SK-N-SH treated with all-trans-retinoic acid at 6 μM for 48 hours (cell line): ENCODE results near the gene ITM2B.

Experiments used
- ATAC-seq: fragments of 200-7000 bp; cut with Tn5 transposase; 3 replicates; pipeline ENCODE4 v1.9.1; 2020; ENCODE audit warnings: mild to moderate bottlenecking, moderate library complexity
- ARNTL ChIP-seq: fragments of 450-650 bp; formaldehyde crosslinking; IDR thresholded peaks from 2 replicates; pipeline ENCODE4 v1.5.0; 2020; ENCODE audit warnings: low read depth, mild to moderate bottlenecking, moderate library complexity, borderline replicate concordance
- BACH2 ChIP-seq: fragments of 250-450 bp; sonication (Bioruptor Pico); IDR thresholded peaks from 2 replicates; pipeline ENCODE4 v1.9.0; 2021; ENCODE audit warnings: mild to moderate bottlenecking, borderline replicate concordance
- CSDC2 ChIP-seq: fragments of 250-450 bp; sonication (Bioruptor Pico); IDR thresholded peaks from 2 replicates; pipeline ENCODE4 v1.5.0; 2020; ENCODE audit warnings: mild to moderate bottlenecking, moderate library complexity
- ESRRG ChIP-seq: fragments of 250-450 bp; sonication (Bioruptor Pico); IDR thresholded peaks from 2 replicates; pipeline ENCODE4 v1.6.1; 2021; ENCODE audit warnings: mild to moderate bottlenecking
- GLIS3 ChIP-seq: fragments of 250-450 bp; sonication (Bioruptor Pico); IDR thresholded peaks from 2 replicates; pipeline ENCODE4 v1.5.0; 2020; ENCODE audit warnings: mild to moderate bottlenecking, moderate library complexity
- OSR1 ChIP-seq: fragments of 250-450 bp; sonication (Bioruptor Pico); IDR thresholded peaks from 2 replicates; pipeline ENCODE4 v1.8.0; 2022; ENCODE audit warnings: moderate library complexity, mild to moderate bottlenecking, inconsistent platforms
- PPARA ChIP-seq: fragments of 250-450 bp; sonication (Bioruptor Pico); IDR thresholded peaks from 2 replicates; pipeline ENCODE4 v1.5.0; 2020; ENCODE audit warnings: mild to moderate bottlenecking, borderline replicate concordance
- RARB ChIP-seq: fragments of 250-450 bp; sonication (Bioruptor Pico); IDR thresholded peaks from 2 replicates; pipeline ENCODE4 v1.8.0; 2021; ENCODE audit warnings: mild to moderate bottlenecking, moderate library complexity
- SNAI2 ChIP-seq: fragments of 250-450 bp; sonication (Bioruptor Pico); IDR thresholded peaks from 2 replicates; pipeline ENCODE4 v1.5.0; 2020; ENCODE audit warnings: mild to moderate bottlenecking, moderate library complexity
- ZFP3 ChIP-seq: fragments of 250-450 bp; sonication (Bioruptor Pico); IDR thresholded peaks from 2 replicates; pipeline ENCODE4 v1.5.0; 2020; ENCODE audit warnings: mild to moderate bottlenecking, moderate library complexity
- ZFP30 ChIP-seq: fragments of 450-650 bp; formaldehyde crosslinking; IDR thresholded peaks from 2 replicates; pipeline ENCODE4 v1.5.0; 2022; ENCODE audit warnings: mild to moderate bottlenecking, moderate library complexity
- ZNF565 ChIP-seq: fragments of 450-650 bp; formaldehyde crosslinking; conservative IDR thresholded peaks from 2 replicates; pipeline ENCODE4 v1.5.0; 2020; ENCODE audit warnings: low read depth, mild to moderate bottlenecking, moderate library complexity
- ZNF70 ChIP-seq: fragments of 450-650 bp; formaldehyde crosslinking; IDR thresholded peaks from 2 replicates; pipeline ENCODE4 v1.5.0; 2020; ENCODE audit warnings: mild to moderate bottlenecking, moderate library complexity
- ZNF8 ChIP-seq: fragments of 450-650 bp; formaldehyde crosslinking; IDR thresholded peaks from 2 replicates; pipeline ENCODE4 v1.5.0; 2020; ENCODE audit warnings: mild to moderate bottlenecking, moderate library complexity
- TF ChIP-seq, protein P1 (sequence below): fragments of 250-450 bp; sonication (Bioruptor Pico); IDR thresholded peaks from 2 replicates; pipeline ENCODE4 v1.8.0; 2021; ENCODE audit warnings: low read depth, mild to moderate bottlenecking, moderate library complexity, borderline replicate concordance
- TF ChIP-seq, protein P2 (sequence below): fragments of 250-450 bp; sonication (Bioruptor Pico); IDR thresholded peaks from 2 replicates; pipeline ENCODE4 v1.8.0; 2020; ENCODE audit warnings: mild to moderate bottlenecking, moderate library complexity, borderline replicate concordance
- TF ChIP-seq, protein P3 (sequence below): fragments of 250-450 bp; sonication (Bioruptor Pico); IDR thresholded peaks from 2 replicates; pipeline ENCODE4 v1.5.0; 2020; ENCODE audit warnings: mild to moderate bottlenecking, moderate library complexity
- TF ChIP-seq, protein P4 (sequence below): fragments of 250-450 bp; sonication (Bioruptor Pico); IDR thresholded peaks from 2 replicates; pipeline ENCODE4 v1.5.1; 2020; ENCODE audit warnings: low read depth, mild to moderate bottlenecking, moderate library complexity
- TF ChIP-seq, protein P5 (sequence below): fragments of 250-450 bp; sonication (Bioruptor Pico); IDR thresholded peaks from 2 replicates; pipeline ENCODE4 v1.5.1; 2021; ENCODE audit warnings: mild to moderate bottlenecking, moderate library complexity

ITM2B gene

DNA sequence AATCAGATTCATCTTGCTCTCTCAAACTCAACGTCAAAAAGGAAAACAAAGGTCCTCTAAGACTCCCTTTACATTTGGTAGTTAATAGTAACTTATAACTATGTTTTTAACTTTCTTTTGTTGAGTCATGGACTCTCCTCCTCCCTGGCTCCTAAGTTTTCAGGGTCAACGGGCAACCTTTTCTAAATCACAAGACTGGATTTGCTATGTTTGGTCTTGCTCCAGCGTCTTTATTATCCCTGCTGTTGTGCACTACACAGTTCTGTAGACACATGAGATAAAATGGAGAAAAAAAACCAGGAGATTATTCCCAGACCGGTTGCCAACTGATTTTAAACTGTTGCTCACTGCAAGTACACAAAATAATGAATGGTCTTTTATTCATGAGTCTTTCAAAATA, 1.9 kb upstream of the ITM2B start:
- TF ChIP-seq ZFP3 (CRISPR knock-in tag) (no peak), BACH2 (CRISPR knock-in tag) (no peak), GLIS3 (CRISPR knock-in tag) (no peak), ZFP30 (CRISPR knock-in tag) (no peak), ZNF70 (no peak), ZNF565 (CRISPR knock-in tag) (no peak), ESRRG (CRISPR knock-in tag) (no peak), PPARA (no peak), RARB (no peak), CSDC2 (CRISPR knock-in tag) (no peak), ZNF8 (CRISPR knock-in tag) (no peak)
- TF ChIP-seq, protein P1, sequence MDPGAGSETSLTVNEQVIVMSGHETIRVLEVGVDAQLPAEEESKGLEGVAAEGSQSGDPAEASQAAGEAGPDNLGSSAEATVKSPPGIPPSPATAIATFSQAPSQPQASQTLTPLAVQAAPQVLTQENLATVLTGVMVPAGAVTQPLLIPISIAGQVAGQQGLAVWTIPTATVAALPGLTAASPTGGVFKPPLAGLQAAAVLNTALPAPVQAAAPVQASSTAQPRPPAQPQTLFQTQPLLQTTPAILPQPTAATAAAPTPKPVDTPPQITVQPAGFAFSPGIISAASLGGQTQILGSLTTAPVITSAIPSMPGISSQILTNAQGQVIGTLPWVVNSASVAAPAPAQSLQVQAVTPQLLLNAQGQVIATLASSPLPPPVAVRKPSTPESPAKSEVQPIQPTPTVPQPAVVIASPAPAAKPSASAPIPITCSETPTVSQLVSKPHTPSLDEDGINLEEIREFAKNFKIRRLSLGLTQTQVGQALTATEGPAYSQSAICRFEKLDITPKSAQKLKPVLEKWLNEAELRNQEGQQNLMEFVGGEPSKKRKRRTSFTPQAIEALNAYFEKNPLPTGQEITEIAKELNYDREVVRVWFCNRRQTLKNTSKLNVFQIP (CRISPR knock-in tag), result no peak
- TF ChIP-seq, protein P2, sequence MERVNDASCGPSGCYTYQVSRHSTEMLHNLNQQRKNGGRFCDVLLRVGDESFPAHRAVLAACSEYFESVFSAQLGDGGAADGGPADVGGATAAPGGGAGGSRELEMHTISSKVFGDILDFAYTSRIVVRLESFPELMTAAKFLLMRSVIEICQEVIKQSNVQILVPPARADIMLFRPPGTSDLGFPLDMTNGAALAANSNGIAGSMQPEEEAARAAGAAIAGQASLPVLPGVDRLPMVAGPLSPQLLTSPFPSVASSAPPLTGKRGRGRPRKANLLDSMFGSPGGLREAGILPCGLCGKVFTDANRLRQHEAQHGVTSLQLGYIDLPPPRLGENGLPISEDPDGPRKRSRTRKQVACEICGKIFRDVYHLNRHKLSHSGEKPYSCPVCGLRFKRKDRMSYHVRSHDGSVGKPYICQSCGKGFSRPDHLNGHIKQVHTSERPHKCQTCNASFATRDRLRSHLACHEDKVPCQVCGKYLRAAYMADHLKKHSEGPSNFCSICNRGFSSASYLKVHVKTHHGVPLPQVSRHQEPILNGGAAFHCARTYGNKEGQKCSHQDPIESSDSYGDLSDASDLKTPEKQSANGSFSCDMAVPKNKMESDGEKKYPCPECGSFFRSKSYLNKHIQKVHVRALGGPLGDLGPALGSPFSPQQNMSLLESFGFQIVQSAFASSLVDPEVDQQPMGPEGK (CRISPR knock-in tag), result no peak
- TF ChIP-seq, protein P3, sequence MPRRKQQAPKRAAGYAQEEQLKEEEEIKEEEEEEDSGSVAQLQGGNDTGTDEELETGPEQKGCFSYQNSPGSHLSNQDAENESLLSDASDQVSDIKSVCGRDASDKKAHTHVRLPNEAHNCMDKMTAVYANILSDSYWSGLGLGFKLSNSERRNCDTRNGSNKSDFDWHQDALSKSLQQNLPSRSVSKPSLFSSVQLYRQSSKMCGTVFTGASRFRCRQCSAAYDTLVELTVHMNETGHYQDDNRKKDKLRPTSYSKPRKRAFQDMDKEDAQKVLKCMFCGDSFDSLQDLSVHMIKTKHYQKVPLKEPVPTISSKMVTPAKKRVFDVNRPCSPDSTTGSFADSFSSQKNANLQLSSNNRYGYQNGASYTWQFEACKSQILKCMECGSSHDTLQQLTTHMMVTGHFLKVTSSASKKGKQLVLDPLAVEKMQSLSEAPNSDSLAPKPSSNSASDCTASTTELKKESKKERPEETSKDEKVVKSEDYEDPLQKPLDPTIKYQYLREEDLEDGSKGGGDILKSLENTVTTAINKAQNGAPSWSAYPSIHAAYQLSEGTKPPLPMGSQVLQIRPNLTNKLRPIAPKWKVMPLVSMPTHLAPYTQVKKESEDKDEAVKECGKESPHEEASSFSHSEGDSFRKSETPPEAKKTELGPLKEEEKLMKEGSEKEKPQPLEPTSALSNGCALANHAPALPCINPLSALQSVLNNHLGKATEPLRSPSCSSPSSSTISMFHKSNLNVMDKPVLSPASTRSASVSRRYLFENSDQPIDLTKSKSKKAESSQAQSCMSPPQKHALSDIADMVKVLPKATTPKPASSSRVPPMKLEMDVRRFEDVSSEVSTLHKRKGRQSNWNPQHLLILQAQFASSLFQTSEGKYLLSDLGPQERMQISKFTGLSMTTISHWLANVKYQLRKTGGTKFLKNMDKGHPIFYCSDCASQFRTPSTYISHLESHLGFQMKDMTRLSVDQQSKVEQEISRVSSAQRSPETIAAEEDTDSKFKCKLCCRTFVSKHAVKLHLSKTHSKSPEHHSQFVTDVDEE (CRISPR knock-in tag), result no peak
- TF ChIP-seq, protein P4, sequence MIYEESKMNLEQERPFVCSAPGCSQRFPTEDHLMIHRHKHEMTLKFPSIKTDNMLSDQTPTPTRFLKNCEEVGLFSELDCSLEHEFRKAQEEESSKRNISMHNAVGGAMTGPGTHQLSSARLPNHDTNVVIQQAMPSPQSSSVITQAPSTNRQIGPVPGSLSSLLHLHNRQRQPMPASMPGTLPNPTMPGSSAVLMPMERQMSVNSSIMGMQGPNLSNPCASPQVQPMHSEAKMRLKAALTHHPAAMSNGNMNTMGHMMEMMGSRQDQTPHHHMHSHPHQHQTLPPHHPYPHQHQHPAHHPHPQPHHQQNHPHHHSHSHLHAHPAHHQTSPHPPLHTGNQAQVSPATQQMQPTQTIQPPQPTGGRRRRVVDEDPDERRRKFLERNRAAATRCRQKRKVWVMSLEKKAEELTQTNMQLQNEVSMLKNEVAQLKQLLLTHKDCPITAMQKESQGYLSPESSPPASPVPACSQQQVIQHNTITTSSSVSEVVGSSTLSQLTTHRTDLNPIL (CRISPR knock-in tag), result no peak
- ATAC-seq, result no peak

DNA sequence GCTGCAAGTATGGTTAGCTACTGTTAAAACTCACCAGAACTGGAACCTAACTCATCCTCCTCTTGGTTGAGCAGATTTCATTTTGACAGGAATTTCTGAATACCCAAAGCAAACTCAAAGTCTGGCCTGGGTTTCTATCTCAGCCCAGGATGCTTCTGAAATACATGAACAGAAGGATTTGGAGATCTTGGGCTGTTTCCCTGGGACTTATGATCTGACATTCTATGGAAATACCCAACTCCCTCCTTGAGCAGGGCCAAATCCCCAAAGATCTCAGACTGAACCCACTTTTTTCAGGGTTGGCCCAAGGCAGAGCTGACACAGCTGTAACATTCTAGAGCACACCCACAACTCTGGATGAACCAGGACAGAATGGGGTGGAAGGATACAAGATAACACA, 1.1 kb upstream of the ITM2B start:
- no peak for TF ChIP-seq ZFP3 (CRISPR knock-in tag)
- no peak for TF ChIP-seq ZFP30 (CRISPR knock-in tag)
- TF ChIP-seq OSR1 (CRISPR knock-in tag), result no peak
- TF ChIP-seq, protein P3 (CRISPR knock-in tag), result no peak
- TF ChIP-seq ARNTL (CRISPR knock-in tag), result no peak
- TF ChIP-seq ESRRG (CRISPR knock-in tag), result no peak
- TF ChIP-seq, protein P5, sequence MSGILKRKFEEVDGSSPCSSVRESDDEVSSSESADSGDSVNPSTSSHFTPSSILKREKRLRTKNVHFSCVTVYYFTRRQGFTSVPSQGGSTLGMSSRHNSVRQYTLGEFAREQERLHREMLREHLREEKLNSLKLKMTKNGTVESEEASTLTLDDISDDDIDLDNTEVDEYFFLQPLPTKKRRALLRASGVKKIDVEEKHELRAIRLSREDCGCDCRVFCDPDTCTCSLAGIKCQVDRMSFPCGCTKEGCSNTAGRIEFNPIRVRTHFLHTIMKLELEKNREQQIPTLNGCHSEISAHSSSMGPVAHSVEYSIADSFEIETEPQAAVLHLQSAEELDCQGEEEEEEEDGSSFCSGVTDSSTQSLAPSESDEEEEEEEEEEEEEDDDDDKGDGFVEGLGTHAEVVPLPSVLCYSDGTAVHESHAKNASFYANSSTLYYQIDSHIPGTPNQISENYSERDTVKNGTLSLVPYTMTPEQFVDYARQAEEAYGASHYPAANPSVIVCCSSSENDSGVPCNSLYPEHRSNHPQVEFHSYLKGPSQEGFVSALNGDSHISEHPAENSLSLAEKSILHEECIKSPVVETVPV, result no peak
- TF ChIP-seq, protein P2 (CRISPR knock-in tag), result no peak
- no peak for TF ChIP-seq SNAI2
- TF ChIP-seq, protein P4 (CRISPR knock-in tag), result no peak
- TF ChIP-seq ZNF8 (CRISPR knock-in tag), result no peak
- no peak for TF ChIP-seq ZNF70
- TF ChIP-seq RARB, result no peak
- no peak for ATAC-seq
